Type B pancreatic cell (in vitro differentiated cells): Measurements from ENCODE around the gene DSC3. TPM values are rescaled to one million over a fixed set of nuclear protein-coding genes. Genes with fewer than 3 reads are reported as not detected.

ENCODE experiments used
- DNase-seq: peaks from one replicate; pipeline ENCODE4 v3.0.0; 2021; ENCODE audit warnings: mixed read lengths; ENCODE audit not compliant: unreplicated experiment; ENCODE audit errors: extremely low spot score
- H3K27ac Mint-ChIP-seq: 2 replicates; pipeline ENCODE4 v1.8.0; 2021; ENCODE audit warnings: mild to moderate bottlenecking, mixed read lengths
- H3K27me3 Mint-ChIP-seq: 2 replicates; pipeline ENCODE4 v1.8.0; 2021; ENCODE audit warnings: mixed read lengths
- H3K36me3 Mint-ChIP-seq: 2 replicates; pipeline ENCODE4 v1.8.0; 2021; ENCODE audit warnings: mixed read lengths
- H3K4me1 Mint-ChIP-seq: one replicate; pipeline ENCODE4 v1.8.0; 2021; ENCODE audit warnings: mixed read lengths; ENCODE audit not compliant: unreplicated experiment
- H3K4me3 Mint-ChIP-seq: 2 replicates; pipeline ENCODE4 v1.8.0; 2021; ENCODE audit warnings: mild to moderate bottlenecking, mixed read lengths
- H3K9me3 Mint-ChIP-seq: 2 replicates; pipeline ENCODE4 v1.8.0; 2021; ENCODE audit warnings: mixed read lengths
- CTCF ChIP-seq: fragments of 200-600 bp; sonication (generic); conservative IDR thresholded peaks from 2 replicates; pipeline ENCODE4 v1.5.0; 2021; ENCODE audit warnings: antibody characterized with exemption, mild to moderate bottlenecking
- total RNA-seq: library from RNA; stranded (reverse); gene quantifications from 2 replicates; pipeline ENCODE4 v1.2.1, GENCODE V29; 2021; ENCODE audit warnings: low replicate concordance

The DSC3 gene
- total RNA-seq, 1 donor from 2014 or later: 67.7 TPM

GRCh38 chr18:30970196-30970816 is 72.2 kb downstream of the DSC3 start:
- H3K4me3 Mint-ChIP-seq: no peak overlapping the region
- H3K27me3 Mint-ChIP-seq: no peaks in the 10 kb centered on the region
- H3K9me3 Mint-ChIP-seq: no peaks in the 10 kb centered on the region
- H3K27ac Mint-ChIP-seq: no peak overlapping the region
- no peak for DNase-seq
- peaks cover 5% of the 10 kb centered on the region for H3K4me1 Mint-ChIP-seq
- H3K36me3 Mint-ChIP-seq: no peaks in the 10 kb centered on the region
- TF ChIP-seq CTCF: peak; percentile 71

GRCh38 chr18:30969670-30970170 is 72.8 kb downstream of the DSC3 start:
- Mint-ChIP-seq H3K4me3 (no peak overlapping the region), H3K9me3 (no peaks in the 10 kb centered on the region), H3K4me1 (peaks cover 5% of the 10 kb centered on the region), H3K36me3 (no peaks in the 10 kb centered on the region), H3K27ac (no peak overlapping the region), H3K27me3 (no peaks in the 10 kb centered on the region)
- DNase-seq: no peak
- no peak for TF ChIP-seq CTCF

- H3K4me1 Mint-ChIP-seq: peaks cover 5% of the 10 kb centered on the region
- no peak overlapping the region for H3K4me3 Mint-ChIP-seq
- no peaks in the 10 kb centered on the region for H3K36me3 Mint-ChIP-seq
- no peak overlapping the region for H3K27ac Mint-ChIP-seq
- no peak for DNase-seq
- no peaks in the 10 kb centered on the region for H3K27me3 Mint-ChIP-seq
- no peaks in the 10 kb centered on the region for H3K9me3 Mint-ChIP-seq
- no peak for TF ChIP-seq CTCF
Measured at GRCh38 chr18:30967701-30968100, 74.8 kb downstream of the DSC3 start.

GRCh38 chr18:30965237-30965636 is 77.3 kb downstream of the DSC3 start:
- DNase-seq: no peak
- no peak overlapping the region for H3K27ac Mint-ChIP-seq
- peaks cover 3% of the 10 kb centered on the region for H3K4me1 Mint-ChIP-seq
- no peaks in the 10 kb centered on the region for H3K9me3 Mint-ChIP-seq
- H3K4me3 Mint-ChIP-seq: no peak overlapping the region
- no peak for TF ChIP-seq CTCF
- H3K36me3 Mint-ChIP-seq: no peaks in the 10 kb centered on the region
- H3K27me3 Mint-ChIP-seq: no peaks in the 10 kb centered on the region

GRCh38 chr18:30960661-30961060 is 81.9 kb downstream of the DSC3 start:
- no peaks in the 10 kb centered on the region for H3K9me3 Mint-ChIP-seq
- no peak for DNase-seq
- no peaks in the 10 kb centered on the region for H3K36me3 Mint-ChIP-seq
- H3K27ac Mint-ChIP-seq: no peak overlapping the region
- no peak for TF ChIP-seq CTCF
- peaks cover 11% of the 10 kb centered on the region for H3K27me3 Mint-ChIP-seq
- H3K4me1 Mint-ChIP-seq: no peaks in the 10 kb centered on the region
- H3K4me3 Mint-ChIP-seq: no peak overlapping the region
